RWPE1 (cell line): ENCODE measurements around the gene FBXL2.
"Not testable (repeated sequence)": the region's sequence is repeated elsewhere in the genome, so short reads cannot be mapped to it uniquely, and the experiment has no call there.

Experiments
- CTCF ChIA-PET: fragments of 350-600 bp; sonication (Branson Sonifier 250); formaldehyde crosslinking; extraction: SDS; loops from one replicate; lab custom pipeline; 2021; lab: Yijun Ruan, JAX
- POLR2A ChIA-PET: fragments of 400-600 bp; formaldehyde crosslinking; extraction: SDS; loops from one replicate; lab custom pipeline; 2020; ENCODE audit warnings: antibody characterized with exemption; ENCODE audit not compliant: low non-redundant PET; lab: Yijun Ruan, JAX
- DNase-seq: peaks from one replicate; pipeline ENCODE4 v3.0.0; 2012; ENCODE audit warnings: low spot score
- H3K27ac ChIP-seq: fragments of 450-650 bp; 2 replicates; pipeline ENCODE4 v1.5.1; 2017
- TF ChIP-seq, protein P1 (sequence below): fragments of 450-650 bp; conservative IDR thresholded peaks from 2 replicates; pipeline ENCODE4 v1.5.1; 2017; ENCODE audit warnings: low read depth, mild to moderate bottlenecking

FBXL2 gene

DNA sequence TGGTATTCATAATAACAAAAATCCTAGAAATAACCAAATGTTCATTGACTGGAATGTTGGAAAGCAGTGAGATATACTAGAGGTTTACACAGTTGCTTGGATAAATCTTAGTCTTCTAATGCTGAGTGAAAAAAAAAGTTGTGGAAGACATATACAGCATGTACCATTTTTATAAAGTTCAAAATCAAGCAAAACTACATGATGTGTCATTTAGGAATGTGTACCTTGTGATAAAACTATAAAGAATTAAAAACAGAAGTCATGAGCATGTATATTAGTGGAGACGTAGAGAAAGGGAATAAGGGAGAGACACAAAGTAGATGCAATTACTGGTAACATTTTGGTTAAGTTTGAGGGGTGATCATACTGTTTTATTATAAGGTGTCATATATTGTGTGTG, 45.2 kb downstream of the FBXL2 start:
- H3K27ac ChIP-seq, result no peak overlapping the region
- TF ChIP-seq, protein P1, sequence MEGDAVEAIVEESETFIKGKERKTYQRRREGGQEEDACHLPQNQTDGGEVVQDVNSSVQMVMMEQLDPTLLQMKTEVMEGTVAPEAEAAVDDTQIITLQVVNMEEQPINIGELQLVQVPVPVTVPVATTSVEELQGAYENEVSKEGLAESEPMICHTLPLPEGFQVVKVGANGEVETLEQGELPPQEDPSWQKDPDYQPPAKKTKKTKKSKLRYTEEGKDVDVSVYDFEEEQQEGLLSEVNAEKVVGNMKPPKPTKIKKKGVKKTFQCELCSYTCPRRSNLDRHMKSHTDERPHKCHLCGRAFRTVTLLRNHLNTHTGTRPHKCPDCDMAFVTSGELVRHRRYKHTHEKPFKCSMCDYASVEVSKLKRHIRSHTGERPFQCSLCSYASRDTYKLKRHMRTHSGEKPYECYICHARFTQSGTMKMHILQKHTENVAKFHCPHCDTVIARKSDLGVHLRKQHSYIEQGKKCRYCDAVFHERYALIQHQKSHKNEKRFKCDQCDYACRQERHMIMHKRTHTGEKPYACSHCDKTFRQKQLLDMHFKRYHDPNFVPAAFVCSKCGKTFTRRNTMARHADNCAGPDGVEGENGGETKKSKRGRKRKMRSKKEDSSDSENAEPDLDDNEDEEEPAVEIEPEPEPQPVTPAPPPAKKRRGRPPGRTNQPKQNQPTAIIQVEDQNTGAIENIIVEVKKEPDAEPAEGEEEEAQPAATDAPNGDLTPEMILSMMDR, result no peak
- ChIA-PET POLR2A (no interaction called here), CTCF (no interaction called here)
- DNase-seq, result no peak

DNA sequence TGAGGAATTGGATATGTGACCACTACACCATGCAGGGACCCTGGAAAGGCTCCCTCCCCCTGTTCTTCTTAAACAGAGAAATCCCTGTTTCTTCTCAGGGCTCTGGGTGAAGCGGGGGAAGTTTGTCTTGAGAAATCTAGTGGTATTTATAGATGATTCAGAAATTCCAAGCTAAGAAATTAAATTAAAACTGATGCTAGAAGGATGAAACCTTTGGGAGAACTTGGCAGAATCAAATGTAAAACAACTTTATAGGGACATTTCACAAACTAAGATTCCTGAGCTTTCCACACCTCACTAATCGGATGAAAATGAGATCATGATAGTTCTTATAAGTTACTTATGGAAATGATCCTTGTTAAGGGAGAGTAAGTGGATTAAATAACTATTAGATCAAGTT, 54.2 kb downstream of the FBXL2 start:
- CTCF ChIA-PET, result interaction anchor here (1.0 kb wide), 1 partner anchor 41 kb away, joined by 3 read pairs; no protein-coding TSS in a partner anchor
- TF ChIP-seq, protein P1, result no peak
- no peak overlapping the region for H3K27ac ChIP-seq
- POLR2A ChIA-PET, result no interaction called here
- no peak for DNase-seq

DNA sequence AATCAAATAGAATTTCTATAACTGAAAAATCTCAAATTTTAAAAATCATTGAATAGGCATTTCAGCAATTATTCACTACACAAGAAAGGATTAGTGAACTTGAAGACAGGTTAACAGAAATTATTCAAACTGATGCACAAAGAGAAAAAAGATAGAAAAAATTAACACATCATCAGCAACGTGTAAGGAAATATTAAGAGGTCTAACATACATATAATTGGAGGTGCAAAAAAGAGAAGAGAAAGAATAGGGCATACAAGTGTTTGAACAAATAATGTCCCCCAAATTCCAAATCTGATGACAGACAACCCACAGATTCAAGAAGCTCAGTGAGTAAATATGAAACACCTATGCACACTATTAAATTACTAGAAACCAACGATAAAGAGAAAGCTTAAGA, 57.1 kb downstream of the FBXL2 start:
- no peak overlapping the region for H3K27ac ChIP-seq
- TF ChIP-seq, protein P1, result no peak
- DNase-seq, result no peak
- ChIA-PET CTCF (no interaction called here), POLR2A (no interaction called here)

DNA sequence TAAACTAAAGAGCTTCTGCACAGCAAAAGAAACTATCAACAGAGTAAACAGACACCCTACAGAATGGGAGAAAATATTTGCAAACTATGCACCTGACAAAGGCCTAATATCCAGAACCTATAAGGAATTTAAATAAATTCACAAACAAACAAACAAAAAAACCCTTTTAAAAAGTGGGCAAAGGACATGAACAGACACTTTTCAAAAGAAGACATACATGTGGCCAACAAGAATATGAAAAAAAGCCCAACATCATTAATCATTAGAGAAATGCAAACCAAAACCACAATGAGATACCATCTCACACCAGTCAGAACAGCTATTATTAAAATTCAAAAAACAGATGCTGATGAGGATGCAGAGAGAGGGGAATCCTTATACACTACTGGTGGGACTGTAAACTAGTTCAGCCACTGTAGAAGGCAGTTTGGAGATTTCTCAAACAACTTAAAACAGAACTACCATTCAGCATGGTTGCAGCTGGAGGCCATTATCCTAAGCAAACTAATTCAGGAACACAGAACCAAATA, 61.8 kb downstream of the FBXL2 start:
- DNase-seq, H3K27ac ChIP-seq, CTCF ChIA-PET, POLR2A ChIA-PET: not testable (repeated sequence)

DNA sequence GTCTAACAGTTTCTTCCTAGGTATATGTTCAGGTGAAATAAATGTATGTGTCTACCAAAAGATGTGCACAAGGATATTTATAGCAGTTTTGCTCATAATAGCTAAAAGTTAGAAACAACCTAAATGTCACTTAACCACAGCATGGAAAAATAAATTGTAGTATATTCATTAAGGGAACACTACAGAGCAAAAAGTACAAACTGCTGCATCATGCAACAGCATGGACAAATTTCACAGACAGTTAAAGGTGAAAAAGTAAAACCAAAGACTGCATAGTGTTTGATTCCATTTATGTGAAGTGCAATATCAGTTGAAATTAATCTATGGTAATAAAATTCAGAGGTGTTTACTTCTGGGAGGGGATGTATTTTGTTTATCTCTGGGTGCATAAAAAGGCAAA, 62.5 kb downstream of the FBXL2 start:
- H3K27ac ChIP-seq, result no peak overlapping the region
- TF ChIP-seq, protein P1, result no peak
- CTCF ChIA-PET, result no interaction called here
- DNase-seq, result no peak
- POLR2A ChIA-PET, result no interaction called here

DNA sequence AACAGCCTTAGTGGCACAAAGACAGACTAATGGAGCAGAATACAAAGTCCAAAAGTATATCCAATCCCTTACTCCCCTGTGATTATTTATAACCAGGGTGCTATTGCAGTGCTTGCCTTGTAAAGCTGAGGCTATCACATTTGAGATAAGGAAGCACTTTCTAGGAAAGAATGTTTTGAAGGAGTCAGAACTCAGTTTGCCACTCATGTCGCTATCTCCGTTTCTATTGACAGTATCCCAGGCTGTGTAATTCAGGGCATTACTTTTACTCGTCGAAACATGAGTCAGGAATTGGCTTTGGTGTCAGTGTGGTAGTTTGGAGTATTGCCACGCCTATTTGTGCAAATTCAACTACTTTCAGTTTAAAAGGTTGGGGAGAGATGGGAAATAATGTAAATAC, 78.4 kb downstream of the FBXL2 start:
- TF ChIP-seq, protein P1, result no peak
- H3K27ac ChIP-seq, result no peak overlapping the region
- ChIA-PET POLR2A (no interaction called here), CTCF (no interaction called here)
- DNase-seq, result peak; percentile 28

GRCh38 chr3:33358172-33358781, 81.0 kb downstream of the FBXL2 start:
- TF ChIP-seq, protein P1, result no peak
- H3K27ac ChIP-seq, result no peak overlapping the region
- no peak for DNase-seq
- ChIA-PET POLR2A (no interaction called here), CTCF (interaction anchor here (0.5 kb wide), 1 partner anchor 37 kb away, joined by 6 read pairs; no protein-coding TSS in a partner anchor)
